Heart left ventricle (tissue), 13 donors: ENCODE measurements around the gene TTR.

Source experiments
- CTCF ChIP-seq, 12 donors: fragments of 200-600 bp; sonication (generic) in 4 of 12; IDR thresholded peaks; one replicate each; pipeline versions ENCODE4 v1.5.0 to v1.8.0; 2018 to 2022; ENCODE audit warnings: antibody characterized with exemption in 12 of 12, mild to moderate bottlenecking in 5 of 12
- POLR2A ChIP-seq, 2 donors: fragments of 450-650 bp; IDR thresholded peaks; one replicate each; pipeline ENCODE4 v1.6.1; 2017; ENCODE audit warnings: antibody characterized with exemption in 2 of 2, mild to moderate bottlenecking in 2 of 2, moderate library complexity in 2 of 2
- donor health status: ischemic (EF 13 %, LVEDD 7.1; RV severe dilation, severe dysfunction).
- donor health status: DM: no; HTN: yes; CAD: no.
- donor health status: DM: no; HTN: no; CAD: no.
- donor health status: ischemic (EF 25% LVEDD 6.9; RV normal size, moderate dysfunction).
- donor health status: ischemic (EF 25% LVEDD 5.7; RV mildly dilated, moderate dysfunction).
- donor health status: ischemic (EF 35%, LVEDD 5.7; RV mildly dilated, moderate dysfunction).
- donor health status: nonischemic (EF 11% LVEDD 7.7; RV severe dilation, severe dysfunction).
- donor health status: DM: yes; HTN: yes; CAD: no.
- donor health status: PGD.
- donor health status: ischemic (EF 29% LVEDD 5.4; RV normal size, mild dysfunction).
- donor health status: nonischemic (EF 23%, LVEDD 6.1; RV moderate dilation, normal function).

GRCh38 chr18:31609886-31610285 lies 18.2 kb downstream of the TTR start:
- TF ChIP-seq POLR2A (IDR thresholded peaks at IDR 0.05) (no peak), CTCF (IDR thresholded peaks at IDR 0.05) (no peak)
